ENCODE results near the gene TRAPPC8.
"Not testable (repeated sequence)": the region's sequence is repeated elsewhere in the genome, so short reads cannot be mapped to it uniquely, and the experiment has no call there.

TRAPPC8 gene

DNA sequence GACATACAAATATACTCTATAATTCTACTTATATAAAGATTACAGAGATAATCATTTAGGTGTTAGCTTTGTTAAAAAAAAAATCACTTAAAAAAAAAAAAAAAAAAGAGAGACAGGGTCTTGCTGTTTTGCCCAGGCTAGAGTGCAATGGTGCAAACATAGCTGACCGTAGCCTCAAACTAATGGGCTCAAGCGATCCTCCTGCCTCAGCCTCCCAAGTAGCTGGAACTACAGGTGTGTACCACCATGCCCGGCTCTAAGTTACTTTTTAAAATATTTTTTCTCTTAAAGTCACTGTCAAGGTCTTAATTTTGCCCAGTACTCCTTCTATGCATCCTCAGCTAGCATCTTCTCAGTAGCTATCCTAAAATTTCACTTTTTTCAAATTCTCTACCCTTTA, 105.0 kb downstream of the TRAPPC8 start:
- DNase-seq, result no peak

DNA sequence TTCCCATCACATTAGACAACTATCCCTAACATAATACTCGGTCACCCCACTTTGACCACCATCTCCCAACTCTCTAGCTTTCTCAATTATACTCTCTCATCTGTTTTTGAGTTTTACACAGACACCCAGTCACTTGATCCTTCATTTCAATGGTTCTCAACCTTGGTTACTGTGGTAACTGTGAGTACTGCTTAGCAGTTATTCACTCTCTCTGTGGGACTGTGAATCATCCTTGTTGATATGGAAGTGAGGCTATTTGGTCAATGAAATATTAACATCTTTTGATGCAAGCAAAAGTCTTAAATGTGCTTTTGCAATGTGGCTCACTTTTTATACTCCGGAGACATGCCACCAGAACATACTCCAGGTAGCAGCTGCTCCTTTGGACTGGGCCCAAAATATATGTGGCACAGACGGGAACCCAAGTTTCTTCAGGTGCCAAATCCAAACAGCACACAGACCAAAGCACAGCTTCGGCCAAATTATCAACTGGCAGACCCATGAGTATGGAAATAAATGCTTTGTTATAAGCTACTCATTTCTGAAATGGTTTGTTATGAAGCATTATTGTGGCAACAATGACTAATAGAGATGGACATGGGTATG, 107.3 kb downstream of the TRAPPC8 start:
- no peak for DNase-seq

- no peak for DNase-seq
Measured at GRCh38 chr18:31831903-31832302, 111.0 kb downstream of the TRAPPC8 start.

DNA sequence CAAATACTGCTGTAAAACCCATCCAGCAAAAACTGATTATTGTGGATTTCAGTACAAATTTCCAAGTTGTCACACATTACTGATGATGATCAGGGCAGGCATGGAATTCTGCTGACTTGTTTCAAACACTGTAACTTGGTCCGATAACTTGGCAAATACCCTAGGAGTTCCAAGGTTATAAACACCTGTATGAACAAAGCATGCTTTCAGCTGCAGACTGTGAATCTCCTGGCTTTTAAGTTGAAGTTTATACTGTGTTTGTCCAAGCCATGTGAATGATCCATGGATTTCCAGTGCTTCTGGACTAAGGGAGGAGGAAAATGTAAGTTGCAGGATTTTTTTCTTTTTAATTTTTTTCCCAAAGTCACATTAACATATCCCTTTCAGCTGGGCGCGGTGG, 112.2 kb downstream of the TRAPPC8 start:
- DNase-seq, result no peak

DNA sequence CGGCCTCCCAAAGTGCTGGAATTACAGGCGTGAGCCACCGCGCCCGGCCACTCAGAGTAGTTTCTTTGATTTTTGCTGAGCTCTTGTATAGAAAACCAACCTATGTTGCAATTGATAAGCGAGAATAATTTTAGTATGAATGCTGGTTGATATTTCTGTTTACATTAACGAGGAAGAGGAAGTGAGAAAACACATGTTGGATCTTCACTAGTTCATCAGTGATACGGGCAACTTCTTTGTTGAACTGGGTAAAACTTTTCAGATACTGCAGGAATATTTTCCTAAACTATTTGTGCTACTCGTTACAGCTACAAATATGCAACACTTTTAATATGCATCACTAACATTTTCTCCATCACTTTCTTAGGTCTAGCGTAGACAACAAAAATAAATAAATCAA, 114.3 kb downstream of the TRAPPC8 start:
- no peak for DNase-seq

DNA sequence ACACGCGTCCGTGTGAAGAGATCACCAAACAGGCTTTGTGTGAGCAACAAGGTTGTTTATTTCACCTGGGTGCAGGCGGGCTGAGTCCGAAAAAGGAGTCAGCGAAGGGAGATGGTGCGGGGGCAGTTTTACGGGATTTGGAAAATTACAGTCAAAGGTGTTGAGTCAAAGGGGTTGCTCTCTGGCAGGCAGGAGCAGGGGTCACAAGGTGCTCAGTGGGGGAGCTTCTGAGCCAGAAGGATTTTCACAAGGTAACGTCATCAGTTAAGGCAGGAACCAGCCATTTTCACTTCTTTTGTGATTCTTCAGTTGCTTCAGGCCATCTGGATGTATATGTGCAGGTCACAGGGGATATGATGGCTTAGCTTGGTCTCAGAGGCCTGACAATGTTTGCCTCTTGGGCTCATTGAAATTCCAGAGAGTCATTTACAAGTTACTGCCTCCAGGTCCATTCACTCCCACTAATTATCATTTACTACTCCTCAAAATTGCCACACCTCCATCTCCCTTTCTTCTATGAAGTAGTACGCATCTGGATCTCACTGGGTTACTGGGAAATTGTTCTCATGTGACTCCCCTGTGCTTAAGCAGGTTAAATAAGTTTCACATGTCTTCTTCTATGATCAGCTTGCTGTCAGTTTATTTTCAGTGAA, 116.1 kb downstream of the TRAPPC8 start:
- DNase-seq, result not testable (repeated sequence)

- DNase-seq, result no peak
Measured at GRCh38 chr18:31825772-31826171, 117.2 kb downstream of the TRAPPC8 start.

GRCh38 chr18:31821545-31822171, 121.3 kb downstream of the TRAPPC8 start:
- DNase-seq, result no peak

GRCh38 chr18:31819925-31820229, 123.1 kb downstream of the TRAPPC8 start:
- no peak for DNase-seq

GRCh38 chr18:31819106-31819924, 123.6 kb downstream of the TRAPPC8 start:
- peak; percentile 27 for DNase-seq

GRCh38 chr18:31814132-31814531, 128.8 kb downstream of the TRAPPC8 start:
- DNase-seq, result no peak

DNA sequence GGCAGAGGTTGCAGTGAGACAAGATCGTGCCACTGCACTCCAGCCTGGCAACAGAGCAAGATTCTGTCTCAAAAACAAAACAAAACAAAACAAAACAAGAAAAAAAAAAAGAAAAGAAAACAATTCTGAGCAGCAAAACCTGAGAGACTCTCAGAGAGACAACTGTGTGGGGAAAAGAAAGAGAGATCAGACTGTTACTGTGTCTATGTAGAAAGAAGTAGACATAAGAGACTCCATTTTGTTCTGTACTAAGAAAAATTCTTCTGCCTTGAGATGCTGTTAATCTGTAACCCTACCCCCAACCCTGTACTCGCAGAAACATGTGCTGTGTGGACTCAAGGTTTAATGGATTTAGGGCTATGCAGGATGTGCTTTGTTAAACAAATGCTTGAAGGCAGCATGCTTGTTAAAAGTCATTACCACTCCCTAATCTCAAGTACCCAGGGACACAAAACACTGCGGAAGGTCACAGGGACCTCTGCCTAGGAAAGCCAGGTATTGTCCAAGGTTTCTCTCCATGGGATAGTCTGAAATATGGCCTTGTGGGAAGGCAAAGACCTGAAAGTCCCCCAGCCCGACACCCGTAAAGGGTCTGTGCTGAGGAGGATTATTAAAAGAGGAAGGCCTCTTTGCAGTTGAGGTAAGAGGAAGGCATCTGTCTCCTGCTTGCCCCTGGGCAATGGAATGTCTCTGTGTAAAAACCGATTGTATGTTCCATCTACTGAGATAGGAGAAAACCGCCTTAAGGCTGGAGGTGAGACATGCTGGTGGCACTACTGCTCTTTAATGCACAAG, 132.4 kb downstream of the TRAPPC8 start:
- DNase-seq, result not testable (repeated sequence)

GRCh38 chr18:31809049-31809448, 133.9 kb downstream of the TRAPPC8 start:
- DNase-seq, result not testable (repeated sequence)

GRCh38 chr18:31801078-31801477, 141.8 kb downstream of the TRAPPC8 start:
- no peak for DNase-seq

DNA sequence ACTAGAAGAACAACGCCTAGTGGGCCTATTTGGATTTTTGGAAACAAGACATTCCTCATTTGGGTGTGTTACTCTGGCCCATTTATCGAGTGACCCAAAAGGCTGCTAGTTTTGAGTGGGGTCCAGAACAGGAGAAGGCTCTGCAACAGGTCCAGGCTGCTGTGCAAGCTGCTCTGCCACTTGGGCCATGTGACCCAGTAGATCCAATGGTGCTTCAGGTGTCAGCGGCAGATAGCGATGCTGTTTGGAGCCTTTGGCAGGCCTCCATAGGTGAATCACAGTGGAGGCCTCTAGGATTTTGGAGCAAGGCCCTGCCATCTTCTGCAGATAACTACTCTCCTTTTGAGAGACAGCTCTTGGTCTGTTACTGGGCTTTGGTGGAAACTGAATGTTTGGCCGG, 143.7 kb downstream of the TRAPPC8 start:
- DNase-seq, result not testable (repeated sequence)

DNA sequence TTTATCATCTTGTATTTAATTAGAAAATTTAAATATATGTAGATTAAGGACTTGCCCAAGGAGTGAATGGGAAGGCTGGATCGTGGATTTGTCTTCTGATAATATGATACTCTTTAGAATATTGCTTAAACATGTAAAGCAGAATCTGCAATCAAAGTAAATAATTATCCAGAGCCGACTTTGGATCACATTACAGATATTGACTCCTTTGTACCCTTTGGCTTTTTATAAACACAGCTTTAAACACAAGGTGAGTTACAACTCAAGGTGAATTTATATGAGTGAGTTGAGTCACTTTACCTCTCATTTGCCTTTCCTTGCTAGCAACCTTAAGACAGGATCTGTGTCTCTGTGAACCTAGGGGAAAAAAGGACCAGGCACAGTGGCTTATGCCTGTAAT, 144.5 kb downstream of the TRAPPC8 start:
- DNase-seq, result no peak

GRCh38 chr18:31795747-31796146, 147.2 kb downstream of the TRAPPC8 start:
- DNase-seq, result no peak

GRCh38 chr18:31793531-31793930, 149.4 kb downstream of the TRAPPC8 start:
- no peak for DNase-seq

GRCh38 chr18:31792580-31792911, 150.4 kb downstream of the TRAPPC8 start:
- no peak for DNase-seq

- no peak for DNase-seq
Measured at GRCh38 chr18:31791817-31792579, 150.9 kb downstream of the TRAPPC8 start.

DNA sequence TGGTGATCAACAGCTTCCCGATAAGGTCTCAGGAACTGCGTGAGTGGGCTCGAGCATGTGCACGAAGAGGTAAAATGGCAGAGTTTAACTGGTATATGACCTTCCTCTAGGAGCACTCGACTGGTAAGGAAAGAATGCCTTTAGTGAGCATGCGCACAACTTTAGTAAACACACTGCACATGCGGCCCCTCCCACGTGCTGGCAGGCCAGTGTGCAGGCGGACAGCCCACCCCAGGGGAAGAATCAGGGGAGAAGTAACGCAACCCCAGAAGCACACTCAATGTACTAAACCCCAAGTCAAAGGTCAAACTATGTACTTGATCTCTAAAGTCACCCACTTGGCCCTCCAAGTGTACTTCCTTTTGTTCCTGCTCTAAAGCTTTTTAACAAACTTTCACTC, 153.5 kb downstream of the TRAPPC8 start:
- no peak for DNase-seq

- no peak for DNase-seq
Measured at GRCh38 chr18:31783059-31783458, 159.9 kb downstream of the TRAPPC8 start.

Data from CD4-positive, alpha-beta T cell treated with Interleukin-12 subunit alpha and Interleukin-12 subunit beta, for 1 hour (primary cell).